Type B pancreatic cell (in vitro differentiated cells): Measurements from ENCODE around the gene MARCHF3. TPM values are rescaled to one million over a fixed set of nuclear protein-coding genes. Genes with fewer than 3 reads are reported as not detected.

Source experiments
- DNase-seq: peaks from one replicate; pipeline ENCODE4 v3.0.0; 2021; ENCODE audit warnings: mixed read lengths; ENCODE audit not compliant: unreplicated experiment; ENCODE audit errors: extremely low spot score
- H3K27ac Mint-ChIP-seq: 2 replicates; pipeline ENCODE4 v1.8.0; 2021; ENCODE audit warnings: mild to moderate bottlenecking, mixed read lengths
- H3K27me3 Mint-ChIP-seq: 2 replicates; pipeline ENCODE4 v1.8.0; 2021; ENCODE audit warnings: mixed read lengths
- H3K36me3 Mint-ChIP-seq: 2 replicates; pipeline ENCODE4 v1.8.0; 2021; ENCODE audit warnings: mixed read lengths
- H3K4me1 Mint-ChIP-seq: one replicate; pipeline ENCODE4 v1.8.0; 2021; ENCODE audit warnings: mixed read lengths; ENCODE audit not compliant: unreplicated experiment
- H3K4me3 Mint-ChIP-seq: 2 replicates; pipeline ENCODE4 v1.8.0; 2021; ENCODE audit warnings: mild to moderate bottlenecking, mixed read lengths
- H3K9me3 Mint-ChIP-seq: 2 replicates; pipeline ENCODE4 v1.8.0; 2021; ENCODE audit warnings: mixed read lengths
- total RNA-seq: library from RNA; stranded (reverse); gene quantifications from 2 replicates; pipeline ENCODE4 v1.2.1, GENCODE V29; 2021; ENCODE audit warnings: low replicate concordance
- TF ChIP-seq, protein P1 (sequence below): fragments of 200-600 bp; sonication (generic); conservative IDR thresholded peaks from 2 replicates; pipeline ENCODE4 v1.5.0; 2021; ENCODE audit warnings: antibody characterized with exemption, mild to moderate bottlenecking

Gene MARCHF3
- total RNA-seq, 1 donor from 2014 or later, result 5.9 TPM

DNA sequence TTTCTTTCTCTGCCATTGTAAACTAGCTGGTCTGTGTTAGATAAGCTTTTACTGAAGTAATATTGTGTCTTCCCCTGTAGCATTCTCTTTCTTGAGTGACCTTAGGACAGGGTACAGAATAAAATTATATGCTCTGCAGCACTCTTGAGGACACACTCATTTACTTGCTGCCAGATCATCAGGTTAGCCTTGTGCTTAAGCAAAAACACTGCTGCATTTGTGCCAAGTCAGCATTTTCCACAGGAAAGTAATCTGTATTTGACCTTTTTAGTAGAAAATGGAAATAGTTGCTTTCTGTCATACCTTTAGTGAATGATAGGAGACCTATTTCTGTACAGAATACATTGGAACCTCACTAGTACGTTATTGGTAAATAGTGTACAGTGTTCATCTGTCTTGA lies 199.2 kb downstream of the MARCHF3 start:
- Mint-ChIP-seq H3K4me1 (peaks cover 5% of the 10 kb centered on the region), H3K27ac (peak overlapping the region; percentile 5), H3K27me3 (no peaks in the 10 kb centered on the region), H3K9me3 (no peaks in the 10 kb centered on the region), H3K36me3 (peaks cover 33% of the 10 kb centered on the region), H3K4me3 (no peak overlapping the region)
- DNase-seq, result no peak
- TF ChIP-seq, protein P1, sequence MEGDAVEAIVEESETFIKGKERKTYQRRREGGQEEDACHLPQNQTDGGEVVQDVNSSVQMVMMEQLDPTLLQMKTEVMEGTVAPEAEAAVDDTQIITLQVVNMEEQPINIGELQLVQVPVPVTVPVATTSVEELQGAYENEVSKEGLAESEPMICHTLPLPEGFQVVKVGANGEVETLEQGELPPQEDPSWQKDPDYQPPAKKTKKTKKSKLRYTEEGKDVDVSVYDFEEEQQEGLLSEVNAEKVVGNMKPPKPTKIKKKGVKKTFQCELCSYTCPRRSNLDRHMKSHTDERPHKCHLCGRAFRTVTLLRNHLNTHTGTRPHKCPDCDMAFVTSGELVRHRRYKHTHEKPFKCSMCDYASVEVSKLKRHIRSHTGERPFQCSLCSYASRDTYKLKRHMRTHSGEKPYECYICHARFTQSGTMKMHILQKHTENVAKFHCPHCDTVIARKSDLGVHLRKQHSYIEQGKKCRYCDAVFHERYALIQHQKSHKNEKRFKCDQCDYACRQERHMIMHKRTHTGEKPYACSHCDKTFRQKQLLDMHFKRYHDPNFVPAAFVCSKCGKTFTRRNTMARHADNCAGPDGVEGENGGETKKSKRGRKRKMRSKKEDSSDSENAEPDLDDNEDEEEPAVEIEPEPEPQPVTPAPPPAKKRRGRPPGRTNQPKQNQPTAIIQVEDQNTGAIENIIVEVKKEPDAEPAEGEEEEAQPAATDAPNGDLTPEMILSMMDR, result no peak

DNA sequence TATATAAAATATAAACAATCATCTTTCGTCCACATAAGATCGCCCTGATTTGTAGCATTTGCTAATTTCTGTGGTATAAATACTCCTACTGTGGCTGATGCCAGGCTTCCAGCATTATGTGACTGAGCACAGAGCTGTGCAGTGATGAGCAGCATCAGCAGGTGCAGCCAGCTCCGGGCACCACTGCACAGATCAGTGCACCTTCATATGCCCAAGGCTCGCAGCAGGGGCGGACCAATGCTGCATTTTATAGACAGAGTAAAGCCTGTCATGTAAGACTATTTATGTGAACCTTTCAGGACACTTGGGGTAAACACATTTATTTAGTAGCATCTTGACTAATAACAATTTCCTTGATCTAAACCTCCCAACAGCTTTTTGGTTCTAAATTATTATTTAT lies 200.3 kb downstream of the MARCHF3 start:
- Mint-ChIP-seq H3K27ac (no peak overlapping the region), H3K27me3 (no peaks in the 10 kb centered on the region), H3K36me3 (peaks cover 26% of the 10 kb centered on the region), H3K9me3 (no peaks in the 10 kb centered on the region), H3K4me3 (no peak overlapping the region), H3K4me1 (peaks cover 5% of the 10 kb centered on the region)
- DNase-seq, result no peak
- TF ChIP-seq, protein P1, result no peak

DNA sequence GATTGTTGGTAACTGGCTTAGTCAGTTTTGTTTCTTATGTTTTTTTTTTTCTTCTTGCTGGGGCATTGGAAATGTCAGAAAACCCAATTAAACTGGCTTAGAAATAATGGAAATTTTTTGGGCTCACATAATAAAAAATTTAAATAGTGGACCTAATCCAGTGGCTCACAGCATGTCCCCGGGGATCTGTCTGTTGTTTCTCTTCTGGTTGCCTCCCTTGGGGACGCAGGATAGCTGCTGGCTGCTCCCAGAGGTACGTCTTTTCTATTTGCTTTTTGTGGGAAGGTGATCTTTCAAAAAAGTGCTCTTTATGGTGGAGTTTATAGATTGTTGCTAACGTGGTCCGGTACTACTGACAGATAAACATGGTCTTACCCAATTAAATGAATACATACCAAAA lies 201.3 kb downstream of the MARCHF3 start:
- H3K27me3 Mint-ChIP-seq, result no peaks in the 10 kb centered on the region
- H3K4me1 Mint-ChIP-seq, result peaks cover 5% of the 10 kb centered on the region
- no peak overlapping the region for H3K4me3 Mint-ChIP-seq
- peaks cover 22% of the 10 kb centered on the region for H3K36me3 Mint-ChIP-seq
- no peak overlapping the region for H3K27ac Mint-ChIP-seq
- no peak for DNase-seq
- no peaks in the 10 kb centered on the region for H3K9me3 Mint-ChIP-seq
- TF ChIP-seq, protein P1, result no peak

DNA sequence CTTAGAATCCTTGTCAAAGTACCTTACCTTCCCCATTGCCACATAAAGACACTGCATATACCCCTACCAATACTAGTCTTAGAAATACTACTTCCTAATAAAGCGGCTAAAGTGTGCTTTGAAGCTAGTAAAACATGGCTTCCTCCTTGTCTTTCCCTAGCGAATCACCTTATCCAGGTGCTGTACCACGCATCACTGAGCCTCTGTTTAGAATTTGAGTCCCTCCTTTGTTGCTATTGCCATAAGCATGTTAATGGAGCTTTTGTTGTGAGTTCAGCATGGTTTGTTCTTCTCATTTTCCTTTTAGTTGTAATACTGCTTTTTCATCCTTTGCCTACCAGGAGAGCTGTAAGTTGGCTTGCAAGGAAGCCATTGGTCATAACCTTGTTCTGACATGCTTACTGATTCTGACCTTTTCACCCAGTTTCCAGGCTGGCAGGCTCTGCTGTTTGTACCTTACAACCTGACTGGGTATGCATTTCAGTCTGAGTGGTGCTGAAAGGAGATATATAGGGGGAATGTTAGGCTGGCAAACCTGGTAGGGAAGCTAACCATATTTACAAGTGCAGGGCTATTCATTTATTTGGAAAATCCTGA lies 203.6 kb downstream of the MARCHF3 start:
- Mint-ChIP-seq H3K27me3 (no peaks in the 10 kb centered on the region), H3K4me3 (no peak overlapping the region), H3K4me1 (peaks cover 5% of the 10 kb centered on the region), H3K27ac (no peak overlapping the region), H3K9me3 (no peaks in the 10 kb centered on the region), H3K36me3 (peaks cover 14% of the 10 kb centered on the region)
- DNase-seq, result no peak
- TF ChIP-seq, protein P1, result no peak

DNA sequence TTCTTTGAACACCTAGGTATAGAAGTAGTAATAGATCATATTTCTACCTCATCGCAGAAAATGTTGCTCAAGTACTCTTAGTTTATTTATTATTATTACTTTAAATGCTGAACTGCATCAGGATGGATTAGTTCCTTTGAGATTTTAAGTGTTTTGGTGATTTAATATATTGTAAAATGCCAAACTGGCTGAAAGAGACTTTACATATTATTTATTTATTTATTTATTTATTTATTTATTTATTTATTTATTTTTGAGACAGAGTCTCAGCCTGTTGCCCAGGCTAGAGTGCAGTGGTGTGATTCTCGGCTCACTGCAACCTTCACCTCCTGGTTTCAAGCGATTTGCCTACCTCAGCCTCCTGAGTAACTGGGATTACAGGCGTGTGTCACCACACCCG lies 211.1 kb downstream of the MARCHF3 start:
- Mint-ChIP-seq H3K27ac (no peak overlapping the region), H3K4me1 (peaks cover 3% of the 10 kb centered on the region), H3K27me3 (no peaks in the 10 kb centered on the region), H3K36me3 (peaks cover 23% of the 10 kb centered on the region), H3K4me3 (no peak overlapping the region), H3K9me3 (no peaks in the 10 kb centered on the region)
- no peak for DNase-seq
- TF ChIP-seq, protein P1, result no peak

DNA sequence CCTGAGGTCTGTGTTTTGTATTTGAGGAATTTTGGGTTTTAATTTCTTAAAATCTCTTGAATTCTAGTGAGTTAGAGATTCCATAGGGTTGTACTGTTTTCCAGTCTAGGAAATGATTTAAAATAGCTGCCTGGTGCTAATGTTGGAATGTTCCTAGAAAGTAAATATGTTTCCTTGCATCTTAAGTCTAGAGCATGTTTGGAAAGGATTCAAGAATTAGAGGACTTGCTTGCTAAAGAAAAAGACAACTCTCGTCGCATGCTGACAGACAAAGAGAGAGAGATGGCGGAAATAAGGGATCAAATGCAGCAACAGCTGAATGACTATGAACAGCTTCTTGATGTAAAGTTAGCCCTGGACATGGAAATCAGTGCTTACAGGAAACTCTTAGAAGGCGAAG lies 211.6 kb downstream of the MARCHF3 start:
- DNase-seq, result no peak
- H3K27me3 Mint-ChIP-seq, result no peaks in the 10 kb centered on the region
- no peaks in the 10 kb centered on the region for H3K9me3 Mint-ChIP-seq
- peaks cover 26% of the 10 kb centered on the region for H3K36me3 Mint-ChIP-seq
- no peak overlapping the region for H3K4me3 Mint-ChIP-seq
- TF ChIP-seq, protein P1, result no peak
- H3K27ac Mint-ChIP-seq, result no peak overlapping the region
- peaks cover 3% of the 10 kb centered on the region for H3K4me1 Mint-ChIP-seq
